DND-41 (cell line): Measurements from ENCODE around the gene SPATA19.

ENCODE experiments used
- EZH2 ChIP-seq: IDR thresholded peaks from 3 replicates; pipeline ENCODE4 v1.6.1; 2012; ENCODE audit warnings: borderline replicate concordance, low read depth, mild to moderate bottlenecking, moderate library complexity, low read length, inconsistent platforms; ENCODE audit not compliant: severe bottlenecking
- TF ChIP-seq, protein P1 (sequence below): IDR thresholded peaks from 2 replicates; pipeline ENCODE4 v1.5.1; 2012; ENCODE audit warnings: borderline replicate concordance, low read length, moderate library complexity, mild to moderate bottlenecking; ENCODE audit not compliant: poor library complexity, severe bottlenecking; ENCODE audit errors: extremely low read depth

DNA sequence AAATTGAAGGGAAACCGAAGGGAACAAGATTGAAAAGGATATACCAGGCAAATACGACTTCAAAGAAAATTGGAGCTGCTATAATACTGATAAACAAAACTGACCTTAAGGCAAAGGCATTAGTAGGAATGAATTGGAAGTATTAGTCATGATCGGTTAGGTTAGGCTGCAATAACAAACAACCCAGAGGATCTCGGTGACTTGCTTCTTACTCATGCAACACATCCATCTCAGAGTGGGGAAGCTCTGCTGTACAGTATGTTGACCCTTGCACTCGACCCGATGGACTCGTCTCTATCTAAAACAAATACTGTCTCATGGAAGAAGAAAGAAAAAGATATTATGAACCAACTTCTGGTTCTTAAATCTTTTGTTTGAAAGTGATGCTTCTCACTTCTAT is 42.3 kb downstream of the SPATA19 start:
- TF ChIP-seq, protein P1, sequence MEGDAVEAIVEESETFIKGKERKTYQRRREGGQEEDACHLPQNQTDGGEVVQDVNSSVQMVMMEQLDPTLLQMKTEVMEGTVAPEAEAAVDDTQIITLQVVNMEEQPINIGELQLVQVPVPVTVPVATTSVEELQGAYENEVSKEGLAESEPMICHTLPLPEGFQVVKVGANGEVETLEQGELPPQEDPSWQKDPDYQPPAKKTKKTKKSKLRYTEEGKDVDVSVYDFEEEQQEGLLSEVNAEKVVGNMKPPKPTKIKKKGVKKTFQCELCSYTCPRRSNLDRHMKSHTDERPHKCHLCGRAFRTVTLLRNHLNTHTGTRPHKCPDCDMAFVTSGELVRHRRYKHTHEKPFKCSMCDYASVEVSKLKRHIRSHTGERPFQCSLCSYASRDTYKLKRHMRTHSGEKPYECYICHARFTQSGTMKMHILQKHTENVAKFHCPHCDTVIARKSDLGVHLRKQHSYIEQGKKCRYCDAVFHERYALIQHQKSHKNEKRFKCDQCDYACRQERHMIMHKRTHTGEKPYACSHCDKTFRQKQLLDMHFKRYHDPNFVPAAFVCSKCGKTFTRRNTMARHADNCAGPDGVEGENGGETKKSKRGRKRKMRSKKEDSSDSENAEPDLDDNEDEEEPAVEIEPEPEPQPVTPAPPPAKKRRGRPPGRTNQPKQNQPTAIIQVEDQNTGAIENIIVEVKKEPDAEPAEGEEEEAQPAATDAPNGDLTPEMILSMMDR: no peak
- TF ChIP-seq EZH2: no peak
